Measurements from ENCODE around the gene EHD4.

DNA sequence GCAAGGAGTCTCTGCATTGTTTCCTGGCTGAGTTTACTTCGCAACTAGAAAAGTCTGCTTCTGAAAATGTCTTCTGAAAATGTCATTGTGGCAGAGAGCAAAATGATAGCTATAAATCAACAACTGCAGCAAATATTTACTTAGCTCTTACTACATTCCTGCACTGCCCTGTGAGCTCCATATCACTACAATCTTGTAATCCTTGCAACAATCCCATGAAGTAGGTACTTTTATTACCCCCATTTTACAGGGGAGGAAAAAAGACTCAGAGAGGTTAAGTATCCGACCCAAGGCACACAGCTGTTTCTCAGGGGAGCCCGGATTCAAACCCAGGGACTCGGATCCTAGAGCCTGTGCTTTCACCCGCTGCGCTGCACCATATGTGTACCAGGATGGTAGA is 44.3 kb downstream of the EHD4 start:
- TF ChIP-seq, protein P1, sequence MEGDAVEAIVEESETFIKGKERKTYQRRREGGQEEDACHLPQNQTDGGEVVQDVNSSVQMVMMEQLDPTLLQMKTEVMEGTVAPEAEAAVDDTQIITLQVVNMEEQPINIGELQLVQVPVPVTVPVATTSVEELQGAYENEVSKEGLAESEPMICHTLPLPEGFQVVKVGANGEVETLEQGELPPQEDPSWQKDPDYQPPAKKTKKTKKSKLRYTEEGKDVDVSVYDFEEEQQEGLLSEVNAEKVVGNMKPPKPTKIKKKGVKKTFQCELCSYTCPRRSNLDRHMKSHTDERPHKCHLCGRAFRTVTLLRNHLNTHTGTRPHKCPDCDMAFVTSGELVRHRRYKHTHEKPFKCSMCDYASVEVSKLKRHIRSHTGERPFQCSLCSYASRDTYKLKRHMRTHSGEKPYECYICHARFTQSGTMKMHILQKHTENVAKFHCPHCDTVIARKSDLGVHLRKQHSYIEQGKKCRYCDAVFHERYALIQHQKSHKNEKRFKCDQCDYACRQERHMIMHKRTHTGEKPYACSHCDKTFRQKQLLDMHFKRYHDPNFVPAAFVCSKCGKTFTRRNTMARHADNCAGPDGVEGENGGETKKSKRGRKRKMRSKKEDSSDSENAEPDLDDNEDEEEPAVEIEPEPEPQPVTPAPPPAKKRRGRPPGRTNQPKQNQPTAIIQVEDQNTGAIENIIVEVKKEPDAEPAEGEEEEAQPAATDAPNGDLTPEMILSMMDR (IDR thresholded peaks at IDR 0.05) = no peak
- no peak for TF ChIP-seq POLR2A (IDR thresholded peaks at IDR 0.05)
- TF ChIP-seq POLR2AphosphoS5 (IDR thresholded peaks at IDR 0.05; ENCODE audit: insufficient read depth in 1 of 2, low read depth in 1 of 2) = no peak

Measured in vagina (tissue), 2 donors.